Measurements from ENCODE around the gene LAG3. TPM values are rescaled to one million over a fixed set of nuclear protein-coding genes. Genes with fewer than 3 reads are reported as not detected.
A peak's percentile ranks its signal among the peaks of the same experiment; 100 is the strongest.
"Not testable (repeated sequence)": the region's sequence is repeated elsewhere in the genome, so short reads cannot be mapped to it uniquely, and the experiment has no call there.

The LAG3 gene
- not detected in 2 replicates for total RNA-seq (2014; rRNA removed; shearing (Covaris generic))

- no peak for DNase-seq (ENCODE audit: low read depth)
These were observed at the start of gene LAG3 for GRCh38 chr12:6772331-6772695. Gene LAG3, plus strand, starts transcription at chr12:6772520. Its CDS starts 333 bp downstream, at chr12:6772853.

DNA sequence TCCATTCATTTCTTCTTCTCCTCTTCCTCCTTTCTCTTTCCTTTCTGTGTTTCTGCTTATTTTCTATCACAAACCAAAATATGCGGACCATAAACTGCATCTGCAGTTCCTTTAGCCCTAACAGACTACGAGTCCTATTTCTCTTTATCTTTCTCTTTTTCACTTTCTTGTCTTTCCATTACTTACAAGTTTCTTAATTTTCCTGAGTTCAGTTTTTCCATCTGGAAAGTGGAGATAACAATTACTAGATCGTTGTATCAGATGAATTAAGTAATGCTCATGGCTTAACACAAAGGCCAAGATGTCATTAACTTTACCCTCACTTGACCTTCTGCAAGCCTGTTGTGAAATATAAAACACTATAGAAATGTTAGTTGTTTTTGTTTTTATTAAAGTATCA lies 49.5 kb upstream of the LAG3 start:
- DNase-seq (ENCODE audit: low read depth), result no peak

GRCh38 chr12:6723607-6724408 lies 48.5 kb upstream of the LAG3 start, which contains the start of gene COPS7A:
Gene COPS7A, plus strand, starts transcription at chr12:6724046. Its CDS starts 611 bp downstream, at chr12:6724657.
- peak; percentile 98 for DNase-seq (ENCODE audit: low read depth)

- DNase-seq (ENCODE audit: low read depth), result peak; percentile 32
These were observed 47.9 kb upstream of the LAG3 start for GRCh38 chr12:6724409-6724797.

DNA sequence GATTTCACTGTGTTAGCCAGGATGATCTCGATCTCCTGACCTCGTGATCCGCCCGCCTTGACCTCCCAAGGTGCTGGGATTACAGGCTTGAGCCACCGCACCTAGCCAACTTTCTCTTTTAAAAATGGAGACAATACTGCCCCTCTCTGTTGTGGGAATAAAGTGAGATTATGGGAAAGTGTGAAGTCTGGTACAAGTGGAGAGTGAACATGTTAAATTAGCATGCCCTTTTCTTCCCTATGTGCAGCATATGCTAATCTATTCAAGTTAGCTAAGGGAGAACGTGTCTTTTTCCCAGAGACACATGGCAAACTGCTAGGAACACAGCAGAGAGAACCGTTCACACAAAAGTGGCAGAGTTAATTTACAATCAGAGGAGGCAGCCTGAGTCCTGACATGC lies 47.0 kb upstream of the LAG3 start:
- no peak for DNase-seq (ENCODE audit: low read depth)

GRCh38 chr12:6729186-6729585 lies 43.1 kb upstream of the LAG3 start:
- DNase-seq (ENCODE audit: low read depth), result no peak

DNA sequence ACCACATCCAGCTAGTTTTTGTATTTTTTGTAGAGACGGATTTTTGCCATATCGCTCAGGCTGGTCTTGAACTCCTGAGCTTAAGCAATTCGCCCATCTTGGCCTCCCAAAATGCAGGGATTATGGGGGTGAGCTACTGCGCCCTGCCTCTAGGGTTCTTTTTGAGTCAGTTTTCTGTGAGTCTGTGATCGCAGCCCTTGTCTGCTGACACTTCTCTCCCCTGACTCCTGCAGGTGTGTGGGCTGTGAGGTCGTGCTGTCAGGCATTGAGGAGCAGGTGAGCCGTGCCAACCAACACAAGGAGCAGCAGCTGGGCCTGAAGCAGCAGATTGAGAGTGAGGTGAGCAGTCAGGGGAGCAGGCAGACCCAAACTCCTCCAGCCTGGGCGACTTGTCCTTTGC lies 42.2 kb upstream of the LAG3 start:
- DNase-seq (ENCODE audit: low read depth), result no peak

DNA sequence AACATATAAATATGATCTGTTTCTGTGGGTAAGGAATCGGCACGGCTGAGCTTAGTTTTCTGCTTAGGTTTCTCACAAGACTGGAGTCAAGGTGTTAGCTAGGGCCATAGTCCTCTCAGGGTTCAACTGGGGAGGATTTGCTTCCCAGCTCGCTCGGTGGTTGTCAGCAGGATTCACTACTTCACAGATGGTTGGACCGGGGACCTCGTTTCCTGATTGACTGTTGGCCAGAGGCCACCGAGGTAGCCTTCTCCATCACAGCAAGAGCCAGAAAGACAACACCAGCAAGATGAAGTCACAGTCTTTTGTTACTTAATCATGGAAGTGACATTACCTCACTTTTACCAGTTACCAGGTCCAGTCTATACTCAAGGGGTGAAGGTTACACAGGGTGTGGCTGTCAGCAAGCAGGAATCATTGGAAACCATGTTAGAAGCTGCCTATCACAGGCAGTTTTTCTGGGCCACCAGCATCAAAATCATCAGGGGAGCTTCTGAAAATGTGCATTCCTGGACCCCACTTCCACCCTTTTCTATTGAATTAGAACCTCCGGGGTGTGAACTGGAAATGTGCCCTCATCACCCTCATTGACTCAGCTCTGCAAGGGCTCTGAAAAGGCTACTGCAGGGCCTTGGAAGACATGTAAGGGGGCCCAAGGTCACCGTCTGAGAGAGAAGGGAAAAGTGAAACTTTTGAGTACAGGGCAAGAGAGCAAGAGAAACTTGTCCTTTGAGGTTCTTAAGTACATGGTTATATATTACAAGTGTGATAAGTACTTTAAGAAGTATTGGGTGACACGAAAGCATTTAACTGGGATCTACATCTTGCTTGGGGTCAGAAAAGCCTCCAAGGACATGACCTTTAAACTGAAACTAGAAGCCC lies 37.6 kb upstream of the LAG3 start:
- DNase-seq (ENCODE audit: low read depth), result no peak

DNA sequence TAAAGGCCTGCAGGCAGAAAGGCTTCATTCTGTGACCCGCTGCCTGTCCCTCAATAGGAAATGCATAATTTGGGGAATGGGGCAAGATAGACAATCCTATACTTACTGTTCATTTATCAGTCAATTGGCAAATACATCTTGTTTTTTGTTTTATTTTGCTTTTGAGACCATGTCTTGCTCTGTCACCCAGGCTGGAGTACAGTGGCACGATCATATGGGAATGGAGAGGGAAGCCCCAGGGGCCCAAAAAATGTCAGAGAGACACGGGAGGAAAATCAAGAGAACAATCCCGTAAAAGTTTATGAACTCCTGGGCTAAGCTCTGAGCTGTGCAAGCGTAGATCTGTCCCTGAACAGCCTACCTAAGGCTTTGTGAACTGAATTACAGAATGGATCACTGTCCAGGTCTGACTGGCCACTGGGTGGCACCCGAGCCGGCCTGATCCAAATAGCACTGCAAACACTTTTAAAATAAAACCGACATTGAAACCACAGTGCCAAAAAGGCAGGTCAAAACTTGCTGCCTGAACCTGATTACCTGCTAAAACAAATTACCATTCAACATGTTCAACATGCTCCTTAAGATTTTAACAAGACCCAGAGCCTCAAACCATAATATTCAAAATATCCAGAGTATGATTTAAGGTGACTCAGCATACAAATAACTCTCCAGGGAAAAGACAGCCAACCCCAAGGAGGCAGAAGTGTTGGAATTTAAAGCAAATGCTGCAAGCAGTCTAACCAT lies 36.7 kb upstream of the LAG3 start:
- DNase-seq (ENCODE audit: low read depth), result peak; percentile 55

GRCh38 chr12:6736754-6737153 lies 35.6 kb upstream of the LAG3 start:
- DNase-seq (ENCODE audit: low read depth), result no peak

- DNase-seq (ENCODE audit: low read depth), result not testable (repeated sequence)
These were observed 30.2 kb upstream of the LAG3 start for GRCh38 chr12:6742080-6742479.

DNA sequence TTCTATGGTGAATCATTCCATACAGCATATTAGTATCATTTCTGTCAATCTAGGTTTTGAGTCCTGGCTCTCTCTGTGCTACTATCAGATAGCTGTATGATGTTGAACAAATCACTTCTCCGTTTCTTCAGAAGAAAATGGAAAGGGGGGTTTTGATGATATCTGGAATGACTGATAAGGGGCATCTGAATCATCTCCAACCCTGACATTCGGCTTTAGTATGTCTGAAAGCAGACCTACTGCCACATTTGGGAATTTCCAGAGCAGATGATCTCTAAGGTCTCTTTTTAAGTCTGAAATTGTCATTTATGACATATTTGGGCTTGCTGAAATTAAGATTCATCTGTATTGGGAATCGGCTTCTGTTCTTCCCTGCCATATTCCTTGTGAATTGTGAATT lies 29.5 kb upstream of the LAG3 start:
- no peak for DNase-seq (ENCODE audit: low read depth)

GRCh38 chr12:6743300-6743699 lies 29.0 kb upstream of the LAG3 start:
- DNase-seq (ENCODE audit: low read depth), result not testable (repeated sequence)

GRCh38 chr12:6745741-6746525 lies 26.4 kb upstream of the LAG3 start:
- peak; percentile 39 for DNase-seq (ENCODE audit: low read depth)

GRCh38 chr12:6747216-6747615 lies 25.1 kb upstream of the LAG3 start:
- DNase-seq (ENCODE audit: low read depth), result no peak

GRCh38 chr12:6748761-6749160 lies 23.6 kb upstream of the LAG3 start:
- no peak for DNase-seq (ENCODE audit: low read depth)

DNA sequence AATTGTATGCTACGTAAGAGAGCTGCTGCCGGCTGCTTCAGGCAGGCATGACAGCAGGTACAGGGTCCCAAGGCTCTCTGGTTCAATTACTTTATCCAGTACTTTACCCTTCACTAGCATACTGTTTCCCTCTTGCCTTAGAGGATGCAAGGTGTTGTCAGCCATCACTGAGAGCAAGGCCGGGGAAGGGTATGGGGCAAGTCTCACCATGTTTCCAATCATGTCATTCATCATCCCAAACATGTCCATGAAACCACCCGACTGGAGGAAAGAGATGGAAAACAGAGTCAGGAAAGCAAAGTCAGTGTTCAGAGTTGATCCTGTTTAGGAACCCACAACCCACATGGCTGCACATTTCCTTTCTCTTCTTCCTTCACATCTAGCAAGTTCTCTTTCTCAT lies 21.8 kb upstream of the LAG3 start:
- no peak for DNase-seq (ENCODE audit: low read depth)

GRCh38 chr12:6751767-6752166 lies 20.6 kb upstream of the LAG3 start:
- no peak for DNase-seq (ENCODE audit: low read depth)

DNA sequence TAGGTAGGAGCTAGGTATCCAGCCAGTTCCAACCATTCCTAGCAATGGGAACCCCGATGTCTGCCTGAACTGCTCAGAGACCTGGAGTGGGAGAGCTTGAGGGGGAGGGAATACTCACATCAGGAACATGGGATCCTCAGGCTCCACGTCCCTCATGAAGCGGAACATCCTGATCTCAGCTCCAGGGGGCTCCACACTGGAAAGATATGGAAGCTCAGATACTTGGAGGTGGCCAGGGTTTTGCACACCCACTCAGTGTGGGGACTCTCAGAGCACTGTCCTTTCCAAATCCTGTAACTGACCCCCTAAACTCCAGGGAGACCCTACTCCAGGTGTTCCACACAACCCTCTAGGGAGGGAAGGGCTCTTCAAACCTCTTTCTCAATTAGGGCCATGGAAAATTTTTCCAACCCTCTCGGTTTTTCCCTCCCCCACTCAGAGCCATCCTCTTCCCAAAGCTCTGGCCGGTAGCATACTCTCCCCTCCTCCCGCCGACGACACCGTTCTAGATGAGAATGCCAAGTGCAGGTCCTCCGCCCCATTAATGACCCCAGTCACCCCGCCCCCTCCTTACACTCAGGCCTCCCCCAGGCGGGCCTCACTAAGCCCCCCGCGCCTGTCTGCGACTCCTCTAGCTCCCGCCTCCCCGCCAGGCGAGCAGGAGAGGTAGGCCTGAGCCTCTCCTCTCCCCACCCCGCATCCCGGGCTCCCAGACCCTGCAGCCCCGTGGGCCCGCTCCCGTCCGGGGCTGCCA lies 20.0 kb upstream of the LAG3 start:
- DNase-seq (ENCODE audit: low read depth), result peak; percentile 39

- DNase-seq (ENCODE audit: low read depth), result peak; percentile 98
These were observed 19.2 kb upstream of the LAG3 start, which contains the start of gene MLF2 for GRCh38 chr12:6752921-6753771. Gene MLF2, minus strand, starts transcription at chr12:6753141. Its CDS starts 807 bp downstream, at chr12:6752334.
